Measurements from ENCODE around the gene TEKTIP1.
"Not testable (repeated sequence)": the region's sequence is repeated elsewhere in the genome, so short reads cannot be mapped to it uniquely, and the experiment has no call there.

Gene TEKTIP1

GRCh38 chr19:3522421-3523360 lies 16.3 kb upstream of the TEKTIP1 start:
- in situ Hi-C loops (cut with HindIII; ENCODE audit: low sequenced_read_pairs) = no loop called here

DNA sequence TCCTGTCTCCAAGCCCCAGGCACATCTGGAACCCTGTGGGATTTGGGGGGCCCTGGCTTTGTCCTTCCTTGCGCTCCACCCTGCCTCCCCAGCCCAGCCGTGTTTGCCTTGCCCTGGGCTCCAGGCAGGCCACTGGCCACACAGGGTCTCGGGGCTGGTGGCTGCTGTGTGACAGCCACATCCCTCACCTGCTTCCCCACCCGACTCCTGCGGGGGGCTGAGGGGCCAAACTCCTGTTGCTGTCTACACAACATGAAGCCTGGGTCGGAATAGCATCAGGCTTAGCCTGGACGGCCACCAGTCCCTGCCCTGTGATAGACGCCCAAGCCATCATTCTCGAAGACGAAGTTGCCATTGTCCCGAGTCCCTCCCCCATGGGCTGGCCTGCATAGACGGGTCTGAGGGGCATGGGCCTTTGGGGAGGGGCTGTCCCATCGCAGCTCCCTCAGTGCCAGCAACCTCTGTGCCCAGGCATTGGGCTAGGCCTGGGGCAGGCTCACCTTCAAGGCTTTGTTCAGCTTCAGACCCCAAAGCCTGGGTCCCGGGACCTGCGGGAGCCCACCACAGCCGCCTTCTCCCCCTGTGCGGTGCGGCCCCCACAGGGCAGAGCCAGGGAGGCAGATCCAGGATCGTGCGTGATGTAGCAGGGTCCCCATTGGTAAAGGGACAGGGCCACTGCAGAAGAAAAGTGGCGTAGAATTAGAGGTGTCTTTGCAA lies 15.5 kb upstream of the TEKTIP1 start:
- in situ Hi-C loops (cut with HindIII; ENCODE audit: low sequenced_read_pairs) = no loop called here

- in situ Hi-C loops (cut with HindIII; ENCODE audit: low sequenced_read_pairs) = no loop called here
These were observed 14.7 kb upstream of the TEKTIP1 start for GRCh38 chr19:3524078-3524842.

DNA sequence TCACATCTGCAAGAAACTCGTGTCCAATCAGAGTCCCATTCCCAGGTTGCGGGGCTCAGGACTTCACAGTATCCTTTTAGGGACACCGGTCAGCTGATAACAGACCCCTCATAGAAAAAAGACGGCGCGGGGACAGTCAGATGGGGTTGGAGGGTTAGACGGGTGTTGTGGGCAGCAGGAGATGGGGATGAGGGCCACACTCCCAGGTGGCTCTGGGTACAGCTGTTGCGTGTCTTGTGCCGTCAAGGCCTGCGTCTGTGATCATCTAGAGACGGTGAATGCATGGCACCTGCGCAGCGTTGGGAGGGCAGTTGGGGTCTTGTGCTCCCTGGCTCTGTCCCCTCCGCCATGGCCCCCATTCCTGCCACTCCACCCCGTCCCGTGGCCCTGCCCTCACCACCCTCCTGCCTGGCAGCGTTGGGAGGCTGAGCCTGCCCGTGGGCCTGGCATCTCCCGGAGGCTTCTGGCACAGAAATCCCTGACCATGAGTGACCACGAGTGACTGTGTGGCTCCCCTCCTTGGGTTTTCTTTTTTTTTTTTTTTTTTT lies 14.0 kb upstream of the TEKTIP1 start:
- in situ Hi-C loops (cut with HindIII; ENCODE audit: low sequenced_read_pairs) = no loop called here

DNA sequence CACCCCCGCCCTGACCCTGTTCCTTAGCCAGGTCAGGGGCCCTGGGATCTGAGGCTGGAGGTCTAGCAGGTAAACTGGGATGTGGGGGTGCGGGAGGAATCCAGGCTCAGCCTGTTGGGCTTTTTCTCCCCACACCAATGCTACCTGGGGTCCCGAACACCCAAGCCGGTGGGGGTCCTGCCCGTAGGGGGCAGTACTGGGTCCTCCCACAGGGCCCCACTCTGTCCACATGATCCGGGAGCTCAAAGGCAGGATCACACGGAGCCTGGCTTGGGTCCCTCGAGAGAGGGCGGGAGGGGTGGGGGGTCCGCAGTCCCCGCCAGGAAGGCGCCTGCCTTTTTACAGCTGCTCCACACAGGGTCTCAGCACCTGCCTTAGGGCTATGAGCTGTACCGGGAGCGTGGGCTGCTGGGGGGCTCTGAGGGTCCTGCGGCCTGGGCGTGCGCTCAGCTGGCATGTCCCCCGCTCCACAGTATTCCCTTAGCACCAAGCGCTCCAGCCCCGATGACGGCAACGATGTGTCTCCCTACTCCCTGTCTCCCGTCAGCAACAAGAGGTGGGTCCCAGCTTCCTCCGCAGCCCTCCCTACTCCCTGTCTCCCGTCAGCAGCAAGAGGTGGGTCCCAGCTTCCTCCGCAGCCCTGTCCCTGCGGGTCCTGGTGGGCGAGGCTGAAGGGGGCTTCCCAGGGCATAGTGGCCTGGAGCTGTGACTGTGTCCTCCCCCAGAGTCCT lies 12.3 kb upstream of the TEKTIP1 start:
- in situ Hi-C loops (cut with HindIII; ENCODE audit: low sequenced_read_pairs) = no loop called here

- in situ Hi-C loops (cut with HindIII; ENCODE audit: low sequenced_read_pairs) = no loop called here
These were observed 11.6 kb upstream of the TEKTIP1 start for GRCh38 chr19:3527238-3527910.

GRCh38 chr19:3528080-3528479 lies 10.9 kb upstream of the TEKTIP1 start:
- in situ Hi-C loops (cut with HindIII; ENCODE audit: low sequenced_read_pairs) = no loop called here

DNA sequence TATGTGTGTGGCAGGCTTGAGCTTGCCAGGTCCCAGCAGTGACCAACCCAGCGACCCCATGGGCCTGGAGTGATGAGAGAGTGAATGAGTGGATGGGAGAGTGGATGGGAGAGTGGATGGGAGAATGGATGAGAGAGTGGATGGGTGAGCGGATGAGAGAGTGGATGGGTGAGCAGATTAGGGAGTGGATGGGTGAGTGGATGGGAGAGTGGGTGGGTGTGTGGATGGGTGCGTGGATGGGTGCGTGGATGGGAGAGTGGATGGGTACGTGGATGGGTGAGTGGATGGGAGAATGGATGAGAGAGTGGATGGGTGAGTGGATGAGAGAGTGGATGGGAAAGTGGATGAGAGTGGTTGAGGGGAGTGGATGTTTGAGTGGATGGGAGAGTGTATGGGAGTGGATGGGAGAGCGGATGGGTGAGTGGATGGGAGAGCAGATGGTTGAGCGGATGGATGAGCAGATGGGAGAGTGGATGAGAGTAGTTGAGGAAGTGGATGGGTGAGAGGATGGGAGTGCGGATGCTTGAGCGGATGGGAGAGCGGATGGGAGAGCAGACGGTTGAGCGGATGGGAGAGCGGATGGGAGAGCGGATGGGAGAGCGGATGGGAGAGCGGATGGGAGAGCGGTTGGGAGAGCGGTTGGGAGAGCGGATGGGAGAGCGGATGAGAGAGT lies 10.3 kb upstream of the TEKTIP1 start:
- in situ Hi-C loops (cut with HindIII; ENCODE audit: low sequenced_read_pairs) = no loop called here

DNA sequence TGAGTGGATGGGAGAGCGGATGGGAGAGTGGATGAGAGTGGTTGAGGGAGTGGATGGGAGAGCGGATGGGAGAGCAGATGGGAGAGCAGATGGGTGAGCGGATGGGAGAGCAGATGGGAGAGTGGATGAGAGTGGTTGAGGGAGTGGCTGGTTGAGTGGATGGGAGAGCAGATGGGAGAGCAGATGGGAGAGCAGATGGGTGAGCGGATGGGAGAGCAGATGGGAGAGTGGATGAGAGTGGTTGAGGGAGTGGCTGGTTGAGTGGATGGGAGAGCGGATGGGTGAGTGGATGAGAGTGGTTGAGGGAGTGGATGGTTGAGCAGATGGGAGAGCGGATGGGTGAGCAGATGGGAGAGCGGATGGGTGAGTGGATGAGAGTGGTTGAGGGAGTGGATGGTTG lies 9.7 kb upstream of the TEKTIP1 start:
- in situ Hi-C loops (cut with HindIII; ENCODE audit: low sequenced_read_pairs) = not testable (repeated sequence)

DNA sequence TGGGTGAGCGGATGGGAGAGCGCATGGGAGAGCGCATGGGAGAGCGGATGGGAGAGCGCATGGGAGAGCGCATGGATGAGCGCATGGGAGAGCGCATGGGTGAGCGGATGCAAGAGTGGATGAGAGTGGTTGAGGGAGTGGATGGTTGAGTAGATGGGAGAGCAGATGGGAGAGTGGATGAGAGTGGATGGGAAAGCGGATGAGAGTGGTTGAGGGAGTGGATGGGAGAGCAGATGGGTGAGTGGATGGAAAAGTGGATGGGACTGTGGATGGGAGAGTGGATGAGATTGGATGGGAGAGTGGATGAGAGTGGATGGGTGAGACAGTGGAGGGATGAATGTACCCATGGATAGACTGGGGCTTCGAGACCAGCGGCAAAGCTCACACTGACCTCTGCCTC lies 8.6 kb upstream of the TEKTIP1 start:
- in situ Hi-C loops (cut with HindIII; ENCODE audit: low sequenced_read_pairs) = no loop called here

DNA sequence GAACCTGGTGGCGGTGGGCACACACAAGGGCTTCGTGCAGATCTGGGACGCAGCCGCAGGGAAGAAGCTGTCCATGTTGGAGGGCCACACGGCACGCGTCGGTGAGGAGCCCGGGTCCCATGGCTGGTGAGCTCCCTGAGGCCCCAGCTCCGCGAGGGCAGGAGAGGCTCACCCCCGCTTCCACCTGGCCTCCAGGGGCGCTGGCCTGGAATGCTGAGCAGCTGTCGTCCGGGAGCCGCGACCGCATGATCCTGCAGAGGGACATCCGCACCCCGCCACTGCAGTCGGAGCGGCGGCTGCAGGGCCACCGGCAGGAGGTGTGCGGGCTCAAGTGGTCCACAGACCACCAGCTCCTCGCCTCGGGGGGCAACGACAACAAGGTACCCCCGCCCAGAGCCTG lies 7.3 kb upstream of the TEKTIP1 start:
- in situ Hi-C loops (cut with HindIII; ENCODE audit: low sequenced_read_pairs) = no loop called here

GRCh38 chr19:3532154-3532786 lies 6.7 kb upstream of the TEKTIP1 start:
- in situ Hi-C loops (cut with HindIII; ENCODE audit: low sequenced_read_pairs) = no loop called here

DNA sequence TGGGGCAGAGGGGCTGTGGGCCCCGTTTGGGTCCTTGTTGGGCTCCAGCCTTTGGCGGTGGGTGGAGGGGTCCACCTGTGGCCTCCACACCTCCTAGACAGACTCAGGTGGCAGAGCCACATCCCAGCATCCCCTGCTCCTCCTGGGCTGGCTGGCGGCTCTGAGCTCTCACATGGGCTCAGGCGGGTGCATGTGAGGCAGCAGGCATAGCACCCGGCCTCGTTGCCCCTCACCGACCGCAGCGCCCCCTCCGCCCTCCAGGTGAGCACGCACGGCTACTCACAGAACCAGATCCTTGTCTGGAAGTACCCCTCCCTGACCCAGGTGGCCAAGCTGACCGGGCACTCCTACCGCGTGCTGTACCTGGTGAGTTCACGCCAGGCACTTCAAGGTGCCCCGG lies 5.9 kb upstream of the TEKTIP1 start:
- in situ Hi-C loops (cut with HindIII; ENCODE audit: low sequenced_read_pairs) = no loop called here

DNA sequence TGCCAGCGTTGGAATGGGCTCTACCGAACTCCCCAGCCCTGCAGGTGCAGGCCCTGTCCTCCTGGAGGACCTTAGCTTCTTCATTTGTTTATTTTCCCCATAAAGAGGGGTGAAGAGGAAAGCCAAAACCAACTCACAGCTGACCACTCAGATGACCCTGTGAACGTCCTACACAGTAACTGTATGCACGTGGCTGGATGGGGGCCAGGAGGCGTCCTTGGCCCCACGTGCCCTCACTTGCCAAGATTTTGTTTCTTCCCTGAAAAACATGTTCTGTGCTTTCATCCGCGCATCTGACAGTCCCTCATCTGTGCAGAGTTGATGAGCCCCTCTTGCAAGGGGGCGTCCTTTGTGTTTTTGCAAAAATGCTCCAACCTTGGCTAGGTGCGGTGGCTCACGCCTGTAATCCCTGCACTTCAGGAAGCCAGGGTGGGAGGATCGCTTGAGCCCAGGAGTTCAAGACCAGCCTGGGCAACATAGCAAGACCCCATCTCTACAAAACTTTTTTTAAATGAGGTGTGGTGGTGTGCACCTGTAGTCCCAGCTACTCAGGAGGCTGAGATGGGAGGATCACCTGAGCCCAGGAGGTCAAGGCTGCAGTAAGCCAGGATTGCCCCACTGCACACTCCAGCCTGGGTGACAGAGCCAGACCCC lies 5.3 kb upstream of the TEKTIP1 start:
- in situ Hi-C loops (cut with HindIII; ENCODE audit: low sequenced_read_pairs) = no loop called here

DNA sequence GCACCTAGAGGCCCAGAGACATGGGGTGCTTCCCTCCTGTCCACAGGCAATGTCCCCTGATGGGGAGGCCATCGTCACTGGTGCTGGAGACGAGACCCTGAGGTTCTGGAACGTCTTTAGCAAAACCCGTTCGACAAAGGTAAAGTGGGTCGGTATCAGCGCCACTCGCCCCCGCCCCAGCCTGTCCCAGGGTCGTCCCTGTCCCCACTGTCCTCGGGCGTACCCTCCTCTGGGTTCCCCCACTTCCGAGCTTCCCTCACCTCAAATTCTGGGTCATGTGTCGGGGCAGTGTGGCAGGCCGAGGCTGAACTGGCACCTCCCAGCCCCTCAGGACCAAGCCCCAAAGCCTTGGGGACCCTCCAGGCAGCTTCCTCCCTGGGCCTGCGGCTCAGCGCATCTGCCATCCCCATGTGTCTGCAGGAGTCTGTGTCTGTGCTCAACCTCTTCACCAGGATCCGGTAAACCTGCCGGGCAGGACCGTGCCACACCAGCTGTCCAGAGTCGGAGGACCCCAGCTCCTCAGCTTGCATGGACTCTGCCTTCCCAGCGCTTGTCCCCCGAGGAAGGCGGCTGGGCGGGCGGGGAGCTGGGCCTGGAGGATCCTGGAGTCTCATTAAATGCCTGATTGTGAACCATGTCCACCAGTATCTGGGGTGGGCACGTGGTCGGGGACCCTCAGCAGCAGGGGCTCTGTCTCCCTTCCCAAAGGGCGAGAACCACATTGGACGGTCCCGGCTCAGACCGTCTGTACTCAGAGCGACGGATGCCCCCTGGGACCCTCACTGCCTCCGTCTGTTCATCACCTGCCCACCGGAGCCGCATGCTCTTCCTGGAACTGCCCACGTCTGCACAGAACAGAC lies 4.4 kb upstream of the TEKTIP1 start:
- in situ Hi-C loops (cut with HindIII; ENCODE audit: low sequenced_read_pairs) = no loop called here

DNA sequence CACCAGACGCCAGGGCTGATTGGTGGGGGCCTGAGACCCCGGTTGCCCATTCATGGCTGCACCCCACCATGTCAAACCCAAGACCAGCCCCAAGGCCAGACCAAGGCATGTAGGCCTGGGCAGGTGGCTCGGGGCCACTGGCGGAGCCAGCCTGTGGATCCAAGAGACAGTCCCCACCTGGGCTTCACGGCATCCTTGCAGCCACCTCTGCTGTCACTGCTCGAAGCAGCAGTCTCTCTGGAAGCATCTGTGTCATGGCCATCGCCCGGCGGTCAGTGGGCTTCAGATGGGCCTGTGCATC lies 3.8 kb upstream of the TEKTIP1 start:
- in situ Hi-C loops (cut with HindIII; ENCODE audit: low sequenced_read_pairs) = no loop called here

- in situ Hi-C loops (cut with HindIII; ENCODE audit: low sequenced_read_pairs) = no loop called here
These were observed 3.4 kb upstream of the TEKTIP1 start for GRCh38 chr19:3535563-3535965.

DNA sequence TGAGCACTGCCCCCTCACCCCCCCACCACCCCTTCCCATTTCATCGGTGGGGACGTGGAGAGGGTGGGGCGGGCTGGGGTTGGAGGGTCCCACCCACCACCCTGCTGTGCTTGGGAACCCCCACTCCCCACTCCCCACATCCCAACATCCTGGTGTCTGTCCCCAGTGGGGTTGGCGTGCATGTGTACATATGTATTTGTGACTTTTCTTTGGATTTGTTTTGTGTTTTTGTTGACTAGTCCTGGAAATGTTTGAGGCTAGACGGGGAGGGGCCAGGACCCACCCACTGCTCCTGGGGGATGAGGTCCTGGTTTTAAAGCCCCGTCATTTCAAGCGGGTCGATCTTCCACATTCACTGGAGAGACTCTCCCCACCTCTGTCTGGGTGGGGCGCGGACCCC lies 3.0 kb upstream of the TEKTIP1 start:
- in situ Hi-C loops (cut with HindIII; ENCODE audit: low sequenced_read_pairs) = no loop called here

Data from DLD1 (cell line).